K562 (cell line): ENCODE results near the gene ZNF521. TPM values are rescaled to one million over a fixed set of nuclear protein-coding genes. Genes with fewer than 3 reads are reported as not detected.

Source experiments
- ATAC-seq: fragments of 200-7000 bp; cut with Tn5 transposase; 3 replicates; pipeline ENCODE4 v1.9.1; 2020; ENCODE audit warnings: moderate library complexity
- BruUV-seq: library from RNA; stranded (reverse); fragments of 400-500 nt; replicated peaks from 2 replicates; lab custom pipeline; 2021; lab: Mats Ljungman, UMichigan
- CTCF ChIA-PET: fragments of 300-600 bp; formaldehyde crosslinking; extraction: SDS; loops from one replicate; lab custom pipeline; 2021; ENCODE audit warnings: low intra/inter-chr PET ratio; lab: Yijun Ruan, JAX
- POLR2A ChIA-PET: fragments of 300-600, 350-650 bp; sonication (Branson Sonifier 250); formaldehyde crosslinking; extraction: SDS; loops from one replicate; lab custom pipeline; 2021; ENCODE audit warnings: antibody characterized with exemption, inconsistent platforms; lab: Yijun Ruan, JAX
- DNase-seq, 4 experiments: peaks; one replicate each; pipeline versions ENCODE4 v3.0.0 to v3.0.0-alpha.2; 2011 to 2018; ENCODE audit warnings: low spot score in 3 of 4, mixed read lengths in 3 of 4; ENCODE audit errors: extremely low read depth in 1 of 4
- FAIRE-seq: peaks from 2 replicates; lab custom pipeline; 2011; peaks lifted over from hg19 to GRCh38; lab: Jason Lieb, UNC
- H2AFZ ChIP-seq: 2 replicates; pipeline ENCODE4 v1.6.0; 2011; ENCODE audit warnings: low read depth, low read length, control low read depth, inconsistent platforms
- H3K27ac ChIP-seq: fragments of 200-600 bp; 3 replicates; pipeline ENCODE4 v1.8.0; 2011; ENCODE audit warnings: low read depth, mild to moderate bottlenecking, control low read depth, inconsistent platforms, low read length, moderate library complexity, mixed read lengths; ENCODE audit errors: extremely low read depth
- H3K27me3 ChIP-seq, 2 experiments: fragments of 300-600 bp in 1 of 2; 2 replicates in 1 of 2; 3 replicates in 1 of 2; pipeline versions ENCODE4 v1.6.0 to v1.8.0; 2011; ENCODE audit warnings: inconsistent platforms in 2 of 2, low read length in 2 of 2, mild to moderate bottlenecking in 1 of 2, mixed read lengths in 1 of 2, moderate library complexity in 1 of 2; ENCODE audit not compliant: control insufficient read depth in 2 of 2, insufficient read depth in 2 of 2
- H3K36me3 ChIP-seq: fragments of 300-600 bp; 3 replicates; pipeline ENCODE4 v1.8.0; 2011; ENCODE audit warnings: mild to moderate bottlenecking, low read length, inconsistent platforms; ENCODE audit not compliant: control insufficient read depth, insufficient read depth
- H3K4me1 ChIP-seq, 2 experiments: fragments of 200-600 bp in 1 of 2; replicated peaks in 1 of 2; 2 replicates in 1 of 2; 3 replicates in 1 of 2; pipeline versions ENCODE4 v1.5.1 to v1.8.0; 2011; ENCODE audit warnings: inconsistent platforms in 2 of 2, low read length in 2 of 2, mild to moderate bottlenecking in 1 of 2, mixed read lengths in 1 of 2, moderate library complexity in 1 of 2; ENCODE audit not compliant: control insufficient read depth in 2 of 2, insufficient read depth in 2 of 2
- H3K4me2 ChIP-seq: 2 replicates; pipeline ENCODE4 v1.6.1; 2011; ENCODE audit warnings: low read length, control low read depth, inconsistent platforms, mixed read lengths; ENCODE audit not compliant: insufficient read depth
- H3K4me3 ChIP-seq: fragments of 200-600 bp; sonication (generic), shearing (Covaris generic); 2 replicates; pipeline ENCODE4 v1.5.1; 2016; ENCODE audit warnings: control low read depth, inconsistent platforms
- H3K79me2 ChIP-seq: fragments of 200-600 bp; 3 replicates; pipeline ENCODE4 v1.8.0; 2011; ENCODE audit warnings: low read length, inconsistent platforms; ENCODE audit not compliant: control insufficient read depth, insufficient read depth
- H3K9ac ChIP-seq, 2 experiments: 2 replicates each; pipeline versions ENCODE4 v1.6.0 to v1.6.1; 2011; ENCODE audit warnings: low read depth in 2 of 2, low read length in 2 of 2, control low read depth in 1 of 2, inconsistent platforms in 1 of 2, mild to moderate bottlenecking in 1 of 2, mixed read lengths in 1 of 2; ENCODE audit not compliant: insufficient read depth in 1 of 2
- H3K9me1 ChIP-seq: one replicate; pipeline ENCODE4 v1.6.0; 2011; ENCODE audit warnings: inconsistent platforms, mild to moderate bottlenecking, low read length, moderate library complexity; ENCODE audit not compliant: control insufficient read depth, insufficient read depth
- H3K9me3 ChIP-seq: replicated peaks from 2 replicates; pipeline ENCODE4 v1.5.1; 2011; ENCODE audit warnings: low read depth, low read length, inconsistent platforms; ENCODE audit not compliant: control insufficient read depth, insufficient read depth
- H4K20me1 ChIP-seq: replicated peaks from 2 replicates; pipeline ENCODE4 v1.6.1; 2011; ENCODE audit warnings: low read length, inconsistent platforms, mixed read lengths; ENCODE audit not compliant: control insufficient read depth, insufficient read depth
- CCNT2 ChIP-seq: IDR thresholded peaks from 2 replicates; pipeline ENCODE4 v1.6.1; 2011; ENCODE audit warnings: borderline replicate concordance, low read depth, mild to moderate bottlenecking, moderate library complexity, mixed read lengths, low read length; ENCODE audit not compliant: insufficient read length; ENCODE audit errors: extremely low read depth
- CTCF ChIP-seq, 3 experiments: IDR thresholded peaks in 2 of 3; conservative IDR thresholded peaks in 1 of 3; 2 replicates each; pipeline ENCODE4 v1.5.1; 2011 to 2012; ENCODE audit warnings: low read length in 3 of 3, mild to moderate bottlenecking in 3 of 3, control low read depth in 2 of 3, improper control_type of control experiment in 1 of 3, inconsistent platforms in 1 of 3, low read depth in 1 of 3, mixed read lengths in 1 of 3, moderate library complexity in 1 of 3; ENCODE audit not compliant: insufficient read depth in 2 of 3
- RUNX1 ChIP-seq: sonication (generic); IDR thresholded peaks from 2 replicates; pipeline ENCODE4 v1.6.1; 2016; ENCODE audit warnings: antibody characterized with exemption, low read depth
- WGBS: fragments of 100-300 bp; shearing (Covaris generic); methylation state at CpG from one replicate; pipeline ENCODE4 v1.1.6; 2016; ENCODE audit warnings: low coverage, mixed read lengths; ENCODE audit not compliant: insufficient coverage; ENCODE audit errors: missing lambda C conversion rate; 5-methylcytosine and 5-hydroxymethylcytosine counted together
- in situ Hi-C: fragments of 300-500 bp; cut with MboI; formaldehyde crosslinking; loops from 4 replicates; pipeline ENCODE4 v1.15.0; 2018; ENCODE audit warnings: inconsistent platforms, mixed read lengths
- intact Hi-C: fragments of 100-400 bp; cut with micrococcal nuclease; formaldehyde crosslinking; loops from 2 replicates; pipeline ENCODE4 v1.14.2; 2022
- polyA plus RNA-seq, 8 experiments: library from polyadenylated mRNA; depleted of rRNA in 4 of 8; stranded (reverse) in 5 of 8; unstranded in 3 of 8; fragments of >200 nt; fragmentation: Nextera tagmentation in 2 of 8; fragmentation: Illumina TruSeq in 1 of 8; extraction: Ambion mirVana in 2 of 8; extraction: Trizol in 1 of 8; gene quantifications; 2 replicates each; pipeline versions ENCODE4 v1.2.1 to v1.2.3, GENCODE V29; 2011 to 2014; ENCODE audit warnings: inconsistent platforms in 1 of 8, missing spikeins in 1 of 8
- total RNA-seq, 7 experiments: library from RNA; depleted of rRNA in 6 of 7; stranded (reverse); fragments of >200 nt in 6 of 7; fragmentation: Illumina TruSeq in 2 of 7; extraction: Trizol in 2 of 7; gene quantifications; 2 replicates each; pipeline versions ENCODE4 v1.2.1 to v1.2.3, GENCODE V29; 2011 to 2021; ENCODE audit warnings: low replicate concordance in 1 of 7
- TF ChIP-seq, protein P1 (sequence below): fragments of 450-650 bp; IDR thresholded peaks from 2 replicates; pipeline ENCODE4 v1.6.1; 2018; ENCODE audit not compliant: partially characterized antibody
- TF ChIP-seq, protein P2 (sequence below): IDR thresholded peaks from 3 replicates; pipeline ENCODE4 v1.6.1; 2011; ENCODE audit warnings: borderline replicate concordance, mild to moderate bottlenecking; ENCODE audit not compliant: insufficient read length, insufficient read depth

ZNF521 gene
- total and polyA plus RNA-seq, 9 of the 15 experiments (the other 6 are each of a cell fraction or from before 2014, with no cell fraction given) = 1.2 to 5.8 (median 1.6) TPM

DNA sequence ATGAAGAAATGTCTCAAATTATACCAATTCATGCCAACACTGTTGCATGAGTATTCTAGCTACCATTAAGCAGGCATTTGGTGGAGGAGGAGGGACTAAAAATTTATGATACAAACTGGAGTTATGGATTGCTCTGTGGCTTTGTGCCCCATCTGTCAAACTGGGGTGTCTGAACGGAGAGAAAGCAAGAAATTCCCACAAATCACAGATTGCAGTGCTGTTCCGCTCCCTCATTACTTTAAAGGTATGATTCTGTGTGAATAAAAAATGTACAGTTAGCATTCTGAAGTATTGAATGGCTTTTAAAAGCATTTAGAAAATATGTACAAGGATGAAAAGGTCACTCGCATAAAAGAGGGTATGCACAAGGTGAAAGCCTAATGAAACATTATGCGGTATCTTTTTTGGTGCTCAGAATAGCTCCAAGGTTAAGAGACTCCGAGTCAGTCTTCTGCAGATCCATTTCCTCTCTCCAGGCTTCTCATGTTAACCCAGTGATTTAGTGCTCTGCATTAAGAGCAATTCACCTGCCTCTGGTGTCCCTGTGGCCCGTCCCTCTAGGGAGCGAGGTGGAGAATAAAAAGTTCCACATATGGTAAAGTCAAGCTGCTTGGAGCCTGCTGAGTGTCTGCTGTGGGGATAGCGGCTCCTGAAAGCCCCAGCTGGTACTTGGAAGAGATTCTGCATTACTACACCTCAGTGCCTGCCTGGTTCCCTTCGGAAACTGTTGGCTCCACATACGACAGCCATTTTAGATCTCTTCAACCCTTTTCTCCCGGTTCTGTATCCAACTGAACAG lies 184.2 kb downstream of the ZNF521 start (continued):
- TF ChIP-seq, protein P1, sequence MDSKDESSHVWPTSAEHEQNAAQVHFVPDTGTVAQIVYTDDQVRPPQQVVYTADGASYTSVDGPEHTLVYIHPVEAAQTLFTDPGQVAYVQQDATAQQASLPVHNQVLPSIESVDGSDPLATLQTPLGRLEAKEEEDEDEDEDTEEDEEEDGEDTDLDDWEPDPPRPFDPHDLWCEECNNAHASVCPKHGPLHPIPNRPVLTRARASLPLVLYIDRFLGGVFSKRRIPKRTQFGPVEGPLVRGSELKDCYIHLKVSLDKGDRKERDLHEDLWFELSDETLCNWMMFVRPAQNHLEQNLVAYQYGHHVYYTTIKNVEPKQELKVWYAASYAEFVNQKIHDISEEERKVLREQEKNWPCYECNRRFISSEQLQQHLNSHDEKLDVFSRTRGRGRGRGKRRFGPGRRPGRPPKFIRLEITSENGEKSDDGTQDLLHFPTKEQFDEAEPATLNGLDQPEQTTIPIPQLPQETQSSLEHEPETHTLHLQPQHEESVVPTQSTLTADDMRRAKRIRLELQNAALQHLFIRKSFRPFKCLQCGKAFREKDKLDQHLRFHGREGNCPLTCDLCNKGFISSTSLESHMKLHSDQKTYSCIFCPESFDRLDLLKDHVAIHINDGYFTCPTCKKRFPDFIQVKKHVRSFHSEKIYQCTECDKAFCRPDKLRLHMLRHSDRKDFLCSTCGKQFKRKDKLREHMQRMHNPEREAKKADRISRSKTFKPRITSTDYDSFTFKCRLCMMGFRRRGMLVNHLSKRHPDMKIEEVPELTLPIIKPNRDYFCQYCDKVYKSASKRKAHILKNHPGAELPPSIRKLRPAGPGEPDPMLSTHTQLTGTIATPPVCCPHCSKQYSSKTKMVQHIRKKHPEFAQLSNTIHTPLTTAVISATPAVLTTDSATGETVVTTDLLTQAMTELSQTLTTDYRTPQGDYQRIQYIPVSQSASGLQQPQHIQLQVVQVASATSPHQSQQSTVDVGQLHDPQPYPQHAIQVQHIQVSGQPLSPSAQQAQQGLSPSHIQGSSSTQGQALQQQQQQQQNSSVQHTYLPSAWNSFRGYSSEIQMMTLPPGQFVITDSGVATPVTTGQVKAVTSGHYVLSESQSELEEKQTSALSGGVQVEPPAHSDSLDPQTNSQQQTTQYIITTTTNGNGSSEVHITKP = no peak
- TF ChIP-seq, all 486 proteins: peak for 0

GRCh38 chr18:25166113-25166512 lies 185.9 kb downstream of the ZNF521 start:
- ChIA-PET POLR2A (no interaction called here), CTCF (no interaction called here)
- no peak for TF ChIP-seq RUNX1
- TF ChIP-seq CCNT2 = no peak
- TF ChIP-seq, protein P2, sequence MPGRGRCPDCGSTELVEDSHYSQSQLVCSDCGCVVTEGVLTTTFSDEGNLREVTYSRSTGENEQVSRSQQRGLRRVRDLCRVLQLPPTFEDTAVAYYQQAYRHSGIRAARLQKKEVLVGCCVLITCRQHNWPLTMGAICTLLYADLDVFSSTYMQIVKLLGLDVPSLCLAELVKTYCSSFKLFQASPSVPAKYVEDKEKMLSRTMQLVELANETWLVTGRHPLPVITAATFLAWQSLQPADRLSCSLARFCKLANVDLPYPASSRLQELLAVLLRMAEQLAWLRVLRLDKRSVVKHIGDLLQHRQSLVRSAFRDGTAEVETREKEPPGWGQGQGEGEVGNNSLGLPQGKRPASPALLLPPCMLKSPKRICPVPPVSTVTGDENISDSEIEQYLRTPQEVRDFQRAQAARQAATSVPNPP = no peak
- TF ChIP-seq CTCF (IDR thresholded peaks at IDR 0.05 in 2 of 3, conservative IDR thresholded peaks at IDR 0.05 in 1 of 3; ENCODE audit: insufficient read depth in 2 of 3, low read depth in 1 of 3, low read length in 3 of 3) = no peak
- H3K4me3 ChIP-seq = no peak overlapping the region
- H2AFZ ChIP-seq = no peak overlapping the region
- H3K36me3 ChIP-seq = no peaks in the 10 kb centered on the region
- H3K9me3 ChIP-seq = no peaks in the 10 kb centered on the region
- no peaks in the 10 kb centered on the region for H3K27me3 ChIP-seq
- ATAC-seq = no peak
- H3K4me1 ChIP-seq = no peaks in the 10 kb centered on the region
- no TSS peak for BruUV-seq
- intact Hi-C loops = no loop called here
- in situ Hi-C loops = no loop called here
- FAIRE-seq = no peak
- no peaks in the 10 kb centered on the region for H3K79me2 ChIP-seq
- H3K27ac ChIP-seq = no peak overlapping the region
- H3K9me1 ChIP-seq = no peaks in the 10 kb centered on the region
- no peak overlapping the region for H3K9ac ChIP-seq
- DNase-seq = no peak
- H4K20me1 ChIP-seq = no peaks in the 10 kb centered on the region
- no peak overlapping the region for H3K4me2 ChIP-seq
- WGBS = 6% methylated on average over 1 of the region's 1 CpG
